HG02571 (cell line): ENCODE data around the gene B4GALT3.

Experiments
- ATAC-seq: cut with Tn5 transposase; IDR thresholded peaks from one replicate; pipeline ENCODE4 v1.9.1; 2021; ENCODE audit warnings: mild to moderate bottlenecking, moderate library complexity; ENCODE audit not compliant: unreplicated experiment

The B4GALT3 gene

GRCh38 chr1:161164901-161165610, 12.3 kb downstream of the B4GALT3 start:
- ATAC-seq = no peak

- no peak for ATAC-seq
Observed at GRCh38 chr1:161163793-161164192, 13.5 kb downstream of the B4GALT3 start.

GRCh38 chr1:161162806-161163205, 14.5 kb downstream of the B4GALT3 start:
- no peak for ATAC-seq

GRCh38 chr1:161162052-161162451, 15.3 kb downstream of the B4GALT3 start:
- ATAC-seq = no peak

- ATAC-seq = no peak
Observed at GRCh38 chr1:161161652-161162051, 15.7 kb downstream of the B4GALT3 start.

- ATAC-seq = no peak
Observed at GRCh38 chr1:161160671-161161145, 16.6 kb downstream of the B4GALT3 start.

GRCh38 chr1:161159913-161160243, 17.4 kb downstream of the B4GALT3 start:
- ATAC-seq = no peak

- peak; percentile 85 for ATAC-seq
Observed at GRCh38 chr1:161159087-161159912, 18.0 kb downstream of the B4GALT3 start, which contains the start of gene USP21. Gene USP21, plus strand, starts transcription at chr1:161159500. Its CDS starts 1,141 bp downstream, at chr1:161160641.

GRCh38 chr1:161158316-161159010, 18.8 kb downstream of the B4GALT3 start:
- no peak for ATAC-seq

GRCh38 chr1:161157867-161158266, 19.4 kb downstream of the B4GALT3 start:
- no peak for ATAC-seq

- ATAC-seq = no peak
Observed at GRCh38 chr1:161153682-161154337, 23.5 kb downstream of the B4GALT3 start, which contains the start of gene UFC1. Gene UFC1, plus strand, starts transcription at chr1:161153978. Its CDS starts 20 bp downstream, at chr1:161153998.

GRCh38 chr1:161153176-161153575, 24.1 kb downstream of the B4GALT3 start:
- ATAC-seq = no peak

- no peak for ATAC-seq
Observed at GRCh38 chr1:161145832-161146231, 31.5 kb downstream of the B4GALT3 start.

GRCh38 chr1:161140755-161141400, 36.4 kb downstream of the B4GALT3 start:
- ATAC-seq = no peak

- ATAC-seq = no peak
Observed at GRCh38 chr1:161139766-161140165, 37.5 kb downstream of the B4GALT3 start.

GRCh38 chr1:161138431-161138830, 38.9 kb downstream of the B4GALT3 start:
- no peak for ATAC-seq

- no peak for ATAC-seq
Observed at GRCh38 chr1:161137881-161138280, 39.4 kb downstream of the B4GALT3 start.

GRCh38 chr1:161133220-161133740, 44.0 kb downstream of the B4GALT3 start:
- no peak for ATAC-seq

GRCh38 chr1:161132410-161133219, 44.7 kb downstream of the B4GALT3 start, which contains the start of gene DEDD:
Gene DEDD, minus strand, starts transcription at chr1:161132667. Its CDS starts 8,205 bp downstream, at chr1:161124462.
- ATAC-seq = peak; percentile 93
